HEK293T (cell line): ENCODE data around the gene PHF1.

ENCODE experiments used
- CTCF ChIA-PET: fragments of 350-600 bp; formaldehyde crosslinking; extraction: SDS; loops from one replicate; lab custom pipeline; 2021; ENCODE audit warnings: antibody characterized with exemption, inconsistent platforms; lab: Yijun Ruan, JAX
- POLR2A ChIA-PET: fragments of 350-600 bp; formaldehyde crosslinking; extraction: SDS; loops from one replicate; lab custom pipeline; 2020; ENCODE audit warnings: antibody characterized with exemption, inconsistent platforms; lab: Yijun Ruan, JAX
- DNase-seq: peaks from one replicate; pipeline ENCODE4 v3.0.0; 2012; ENCODE audit warnings: mixed read lengths; ENCODE audit errors: extremely low spot score
- ARNT ChIP-seq: fragments of 450-650 bp; IDR thresholded peaks from 2 replicates; pipeline ENCODE4 v1.6.1; 2017; ENCODE audit warnings: mild to moderate bottlenecking
- BHLHE40 ChIP-seq: fragments of 450-650 bp; IDR thresholded peaks from 2 replicates; pipeline ENCODE4 v1.6.1; 2016; ENCODE audit warnings: mild to moderate bottlenecking, moderate library complexity, borderline replicate concordance
- CTBP1 ChIP-seq: fragments of 450-650 bp; IDR thresholded peaks from 2 replicates; pipeline ENCODE4 v1.6.1; 2016; ENCODE audit warnings: borderline replicate concordance
- ELF4 ChIP-seq: fragments of 450-650 bp; IDR thresholded peaks from 2 replicates; pipeline ENCODE4 v1.6.1; 2017; ENCODE audit warnings: antibody characterized with exemption
- FOXA1 ChIP-seq: fragments of 450-650 bp; IDR thresholded peaks from 2 replicates; pipeline ENCODE4 v1.6.1; 2016; ENCODE audit warnings: mild to moderate bottlenecking
- FOXK2 ChIP-seq: fragments of 450-650 bp; IDR thresholded peaks from 2 replicates; pipeline ENCODE4 v1.6.1; 2016; ENCODE audit warnings: mild to moderate bottlenecking
- FOXM1 ChIP-seq: fragments of 450-650 bp; IDR thresholded peaks from 2 replicates; pipeline ENCODE4 v1.6.1; 2017; ENCODE audit warnings: mild to moderate bottlenecking, borderline replicate concordance
- HDGF ChIP-seq: fragments of 450-650 bp; IDR thresholded peaks from 2 replicates; pipeline ENCODE4 v1.6.1; 2017; ENCODE audit warnings: antibody characterized with exemption, borderline replicate concordance
- L3MBTL2 ChIP-seq: fragments of 450-650 bp; conservative IDR thresholded peaks from 2 replicates; pipeline ENCODE4 v1.6.1; 2016; ENCODE audit warnings: mild to moderate bottlenecking
- LEF1 ChIP-seq: fragments of 450-650 bp; IDR thresholded peaks from 2 replicates; pipeline ENCODE4 v1.6.1; 2017; ENCODE audit warnings: mild to moderate bottlenecking, borderline replicate concordance
- NFRKB ChIP-seq: fragments of 450-650 bp; IDR thresholded peaks from 2 replicates; pipeline ENCODE4 v1.6.1; 2016; ENCODE audit warnings: mild to moderate bottlenecking, moderate library complexity
- PKNOX1 ChIP-seq: fragments of 450-650 bp; IDR thresholded peaks from 2 replicates; pipeline ENCODE4 v1.6.1; 2016
- SP1 ChIP-seq: fragments of 450-650 bp; IDR thresholded peaks from 2 replicates; pipeline ENCODE4 v1.6.1; 2017
- SUZ12 ChIP-seq: fragments of 450-650 bp; IDR thresholded peaks from 2 replicates; pipeline ENCODE4 v1.6.1; 2016; ENCODE audit warnings: mild to moderate bottlenecking
- TARDBP ChIP-seq: fragments of 450-650 bp; IDR thresholded peaks from 2 replicates; pipeline ENCODE4 v1.6.1; 2016
- ZNF384 ChIP-seq: fragments of 450-650 bp; IDR thresholded peaks from 2 replicates; pipeline ENCODE4 v1.6.1; 2016

The PHF1 gene

GRCh38 chr6:33383427-33384185 is 27.2 kb upstream of the PHF1 start:
- ChIA-PET CTCF (interaction anchor here (0.6 kb wide), 2 partner anchors 12 to 156 kb away, joined by 3 read pairs; no protein-coding TSS in a partner anchor), POLR2A (interaction anchor here (0.6 kb wide), 1 partner anchor 295 kb away, joined by 3 read pairs; no protein-coding TSS in a partner anchor)
- no peak for DNase-seq
- no peak for TF ChIP-seq HDGF
- TF ChIP-seq ZNF384 = no peak
- TF ChIP-seq FOXM1 = no peak
- no peak for TF ChIP-seq SUZ12
- TF ChIP-seq PKNOX1 = no peak
- TF ChIP-seq ELF4 = no peak
- TF ChIP-seq CTBP1 = no peak
- TF ChIP-seq BHLHE40 = no peak
- TF ChIP-seq SP1 = no peak
- no peak for TF ChIP-seq L3MBTL2
- TF ChIP-seq NFRKB = no peak
- TF ChIP-seq FOXA1 = no peak
- no peak for TF ChIP-seq LEF1
- TF ChIP-seq ARNT = no peak
- no peak for TF ChIP-seq FOXK2
- TF ChIP-seq TARDBP = no peak

- CTCF ChIA-PET = interaction anchor here (0.6 kb wide), 2 partner anchors 11 to 155 kb away, joined by 3 read pairs; no protein-coding TSS in a partner anchor
- TF ChIP-seq BHLHE40 (no peak), LEF1 (no peak), ELF4 (no peak), FOXA1 (no peak), FOXM1 (no peak), ZNF384 (peak; percentile 63)
- peak; percentile 35 for DNase-seq
- POLR2A ChIA-PET = interaction anchor here (0.6 kb wide), 1 partner anchor 296 kb away, joined by 3 read pairs; no protein-coding TSS in a partner anchor
These were observed 26.2 kb upstream of the PHF1 start for GRCh38 chr6:33384581-33385020.

- CTCF ChIA-PET = interaction anchor here (1.3 to 1.7 kb wide), 3 partner anchors 17 to 113 kb away, joined by 3 to 7 read pairs (median 6); partner anchors contain the start of gene B3GALT4
- TF ChIP-seq CTBP1 = no peak
- TF ChIP-seq SP1 = no peak
- no peak for TF ChIP-seq ZNF384
- TF ChIP-seq FOXK2 = no peak
- POLR2A ChIA-PET = interaction anchor here (1.3 to 1.5 kb wide), 3 partner anchors 28 to 113 kb away, joined by 3 to 5 read pairs (median 3); partner anchors contain the start of genes B3GALT4, CUTA and RGL2
- DNase-seq = no peak
These were observed 20.6 kb upstream of the PHF1 start for GRCh38 chr6:33390173-33390572.

- TF ChIP-seq FOXA1 = no peak
- no peak for TF ChIP-seq TARDBP
- peak; percentile 93; the same call in 1 of the 2 replicates for TF ChIP-seq L3MBTL2
- TF ChIP-seq ELF4 = no peak
- TF ChIP-seq BHLHE40 = no peak
- TF ChIP-seq SUZ12 = no peak
- TF ChIP-seq LEF1 = no peak
- no peak for TF ChIP-seq PKNOX1
- POLR2A ChIA-PET = interaction anchor here (1.0 to 1.5 kb wide), 3 partner anchors 27 to 91 kb away, joined by 3 to 5 read pairs (median 4); partner anchors contain the start of genes CUTA, RGL2 and ZBTB9
- no peak for DNase-seq
- CTCF ChIA-PET = interaction anchor here (0.6 to 1.7 kb wide), 7 partner anchors 9 to 114 kb away, joined by 3 to 7 read pairs (median 3); partner anchors contain the start of genes B3GALT4 and ZBTB9
These were observed 20.0 kb upstream of the PHF1 start for GRCh38 chr6:33390767-33391277.

GRCh38 chr6:33391278-33391921 is 19.4 kb upstream of the PHF1 start, which contains the start of gene KIFC1:
Gene KIFC1 (plus strand): TSS chr6:33391823. CDS start chr6:33391986, 163 bp downstream.
- peak; percentile 95 for DNase-seq
- ChIA-PET POLR2A (interaction anchor here (1.0 to 1.4 kb wide), 4 partner anchors 10 to 63 kb away, joined by 4 to 5 read pairs (median 4); partner anchors contain the start of genes CUTA and ZBTB9), CTCF (interaction anchor here (0.6 to 1.7 kb wide), 7 partner anchors 9 to 114 kb away, joined by 3 to 7 read pairs (median 3); partner anchors contain the start of genes B3GALT4 and ZBTB9)
- TF ChIP-seq FOXM1 (peak; percentile 97), TARDBP (no peak), HDGF (0 out of 2 replicates have a peak, but pooled peaks have one; percentile 10), ELF4 (peak; percentile 87), SUZ12 (no peak), PKNOX1 (peak; percentile 74), L3MBTL2 (peak; percentile 25; the same call in 1 of the 2 replicates), ARNT (peak; percentile 35; the same call in 1 of the 2 replicates), SP1 (no peak), ZNF384 (no peak), CTBP1 (no peak), NFRKB (no peak)
